HG02571 (cell line): ENCODE data around the gene DHRSX.

ENCODE experiments used
- ATAC-seq: cut with Tn5 transposase; IDR thresholded peaks from one replicate; pipeline ENCODE4 v1.9.1; 2021; ENCODE audit warnings: mild to moderate bottlenecking, moderate library complexity; ENCODE audit not compliant: unreplicated experiment

DHRSX gene

GRCh38 chrX:2172359-2172758 lies 328.4 kb downstream of the DHRSX start:
- ATAC-seq = no peak
